ENCODE results near the gene NFAT5. TPM values are rescaled to one million over a fixed set of nuclear protein-coding genes. Genes with fewer than 3 reads are reported as not detected.
"Not testable (repeated sequence)": the region's sequence is repeated elsewhere in the genome, so short reads cannot be mapped to it uniquely, and the experiment has no call there.

NFAT5 gene
- total RNA-seq, 1 experiment from 2014 or later: 21.0 TPM

DNA sequence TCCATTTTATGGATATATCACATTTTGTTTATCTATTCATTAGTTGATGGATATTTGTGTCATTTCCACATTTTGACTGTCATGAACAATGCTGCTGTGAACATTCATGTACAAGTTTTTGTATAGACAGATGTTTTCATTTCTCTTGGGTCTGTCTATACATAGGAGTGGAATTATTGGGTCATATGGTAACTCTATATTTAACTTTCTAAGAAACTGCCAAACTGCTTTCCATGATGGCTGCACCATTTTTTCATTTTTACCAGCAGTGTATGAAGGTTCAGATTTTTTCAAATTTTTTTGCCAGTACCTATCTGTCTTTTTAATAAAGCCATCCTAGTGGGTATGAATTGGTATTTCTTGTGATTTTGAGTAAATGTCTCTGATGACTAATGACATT is 15.5 kb downstream of the NFAT5 start:
- no peaks in the 10 kb centered on the region for H3K79me1 ChIP-seq (ENCODE audit: insufficient read depth, low read depth, low read length, poor library complexity, severe bottlenecking)
- H3T11ph ChIP-seq (ENCODE audit: low read length): no peak overlapping the region
- TF ChIP-seq, protein P1, sequence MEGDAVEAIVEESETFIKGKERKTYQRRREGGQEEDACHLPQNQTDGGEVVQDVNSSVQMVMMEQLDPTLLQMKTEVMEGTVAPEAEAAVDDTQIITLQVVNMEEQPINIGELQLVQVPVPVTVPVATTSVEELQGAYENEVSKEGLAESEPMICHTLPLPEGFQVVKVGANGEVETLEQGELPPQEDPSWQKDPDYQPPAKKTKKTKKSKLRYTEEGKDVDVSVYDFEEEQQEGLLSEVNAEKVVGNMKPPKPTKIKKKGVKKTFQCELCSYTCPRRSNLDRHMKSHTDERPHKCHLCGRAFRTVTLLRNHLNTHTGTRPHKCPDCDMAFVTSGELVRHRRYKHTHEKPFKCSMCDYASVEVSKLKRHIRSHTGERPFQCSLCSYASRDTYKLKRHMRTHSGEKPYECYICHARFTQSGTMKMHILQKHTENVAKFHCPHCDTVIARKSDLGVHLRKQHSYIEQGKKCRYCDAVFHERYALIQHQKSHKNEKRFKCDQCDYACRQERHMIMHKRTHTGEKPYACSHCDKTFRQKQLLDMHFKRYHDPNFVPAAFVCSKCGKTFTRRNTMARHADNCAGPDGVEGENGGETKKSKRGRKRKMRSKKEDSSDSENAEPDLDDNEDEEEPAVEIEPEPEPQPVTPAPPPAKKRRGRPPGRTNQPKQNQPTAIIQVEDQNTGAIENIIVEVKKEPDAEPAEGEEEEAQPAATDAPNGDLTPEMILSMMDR (conservative IDR thresholded peaks at IDR 0.05): no peak
- no peak overlapping the region for H4K5ac ChIP-seq (ENCODE audit: insufficient read length, low read depth, low read length)
- H2AFZ ChIP-seq (ENCODE audit: low read length): no peak overlapping the region
- H4K91ac ChIP-seq (ENCODE audit: insufficient read length, low read depth, low read length): no peak overlapping the region
- 0 out of 4 replicates have a peak, but pooled peaks cover 0 to 5% of the 10 kb centered on the region in 2 experiments for H3K4me1 Mint-ChIP-seq
- DNase-seq: no peak
- H3K23ac ChIP-seq (ENCODE audit: insufficient read length, low read depth, low read length): no peak overlapping the region
- no peak overlapping the region for H3K9ac ChIP-seq (ENCODE audit: extremely low read depth, insufficient read length, low read length)
- H3K9me3 ChIP-seq (ENCODE audit: control insufficient read depth, low read depth, low read length): no peaks in the 10 kb centered on the region
- no peak overlapping the region for H2AK5ac ChIP-seq (ENCODE audit: insufficient read length, low read length)
- H3K18ac ChIP-seq (ENCODE audit: insufficient read length, low read depth, low read length): no peak overlapping the region
- H3K27me3 Mint-ChIP-seq (ENCODE audit: low read depth): no peaks in the 10 kb centered on the region
- H3K56ac ChIP-seq (ENCODE audit: insufficient read length, low read depth, low read length): no peak overlapping the region
- H2BK5ac ChIP-seq (ENCODE audit: insufficient read length, low read length): no peak overlapping the region
- H2BK12ac ChIP-seq (ENCODE audit: insufficient read length, low read depth, low read length): no peak overlapping the region
- no peaks in the 10 kb centered on the region for H3K23me2 ChIP-seq (ENCODE audit: insufficient read length, low read depth, low read length, poor library complexity, severe bottlenecking)
- no peak overlapping the region for H4K8ac ChIP-seq (replicated peaks; ENCODE audit: insufficient read length, low read depth, low read length)
- no peak overlapping the region for H3K14ac ChIP-seq (ENCODE audit: insufficient read depth, low read length)
- no peaks in the 10 kb centered on the region for H4K20me1 ChIP-seq (ENCODE audit: control insufficient read depth, insufficient read depth, insufficient read length)
- no peaks in the 10 kb centered on the region for H3K27me3 ChIP-seq (ENCODE audit: insufficient read depth, low read length)
- no peaks in the 10 kb centered on the region for H3K9me3 Mint-ChIP-seq
- H3K4me3 Mint-ChIP-seq: no peak overlapping the region
- no peak overlapping the region for H3K4me2 ChIP-seq (ENCODE audit: insufficient read depth, insufficient read length, low read length)
- no peaks in the 10 kb centered on the region; the same call in 1 of the 2 replicates for H3K79me2 ChIP-seq (ENCODE audit: insufficient read depth, low read length)
- H3K36me3 Mint-ChIP-seq (ENCODE audit: insufficient read depth in 1 of 3, low read depth in 3 of 3): no peaks in the 10 kb centered on the region; a peak in 1 of 7 replicates
- H3K27ac ChIP-seq (ENCODE audit: insufficient read length, low read depth, low read length): no peak overlapping the region
- H3K4ac ChIP-seq (ENCODE audit: low read depth, low read length): no peak overlapping the region
- no peak overlapping the region for H2BK15ac ChIP-seq (ENCODE audit: low read depth, low read length)
- H2BK120ac ChIP-seq (ENCODE audit: low read depth, low read length, poor library complexity, severe bottlenecking): no peak overlapping the region
- no peak overlapping the region for H2BK20ac ChIP-seq (ENCODE audit: low read depth, low read length, poor library complexity, severe bottlenecking)
- no peaks in the 10 kb centered on the region for H3K4me1 ChIP-seq (ENCODE audit: insufficient read depth, low read length)
- no peak overlapping the region for H3K27ac Mint-ChIP-seq

DNA sequence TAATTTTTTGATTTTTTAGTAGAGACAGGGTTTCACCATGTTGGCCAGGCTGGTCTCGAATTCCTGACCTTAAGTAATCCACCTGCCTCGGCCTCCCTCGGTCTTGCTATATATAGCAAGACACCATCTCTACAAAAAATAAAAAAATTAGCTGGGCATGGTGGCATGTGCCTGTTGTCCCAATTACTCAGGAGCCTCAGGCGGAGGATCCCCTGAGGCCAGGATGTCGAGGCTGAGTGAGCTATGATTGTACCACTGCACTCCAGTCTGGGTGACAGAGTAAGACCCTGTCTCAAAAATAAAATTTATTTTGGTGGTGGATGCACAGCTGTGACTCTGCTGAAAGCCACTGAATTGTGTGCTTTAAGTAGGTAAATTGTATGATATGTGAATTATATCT is 18.7 kb downstream of the NFAT5 start:
- H3K56ac ChIP-seq (ENCODE audit: insufficient read length, low read depth, low read length); H4K5ac ChIP-seq (ENCODE audit: insufficient read length, low read depth, low read length); H3K27me3 ChIP-seq (ENCODE audit: insufficient read depth, low read length); H3K9me3 ChIP-seq (ENCODE audit: control insufficient read depth, low read depth, low read length); H2BK5ac ChIP-seq (ENCODE audit: insufficient read length, low read length); DNase-seq; H2BK15ac ChIP-seq (ENCODE audit: low read depth, low read length); H4K20me1 ChIP-seq (ENCODE audit: control insufficient read depth, insufficient read depth, insufficient read length); H3K4ac ChIP-seq (ENCODE audit: low read depth, low read length); H3K27ac Mint-ChIP-seq; H3K27me3 Mint-ChIP-seq (ENCODE audit: low read depth); H2AK5ac ChIP-seq (ENCODE audit: insufficient read length, low read length); H3T11ph ChIP-seq (ENCODE audit: low read length); H3K4me1 ChIP-seq (ENCODE audit: insufficient read depth, low read length); H3K4me1 Mint-ChIP-seq; H2BK12ac ChIP-seq (ENCODE audit: insufficient read length, low read depth, low read length); H3K79me1 ChIP-seq (ENCODE audit: insufficient read depth, low read depth, low read length, poor library complexity, severe bottlenecking); H2BK20ac ChIP-seq (ENCODE audit: low read depth, low read length, poor library complexity, severe bottlenecking); H3K18ac ChIP-seq (ENCODE audit: insufficient read length, low read depth, low read length); H3K79me2 ChIP-seq (ENCODE audit: insufficient read depth, low read length); H3K36me3 Mint-ChIP-seq (ENCODE audit: insufficient read depth in 1 of 3, low read depth in 3 of 3); H3K23ac ChIP-seq (ENCODE audit: insufficient read length, low read depth, low read length); H3K14ac ChIP-seq (ENCODE audit: insufficient read depth, low read length); H4K8ac ChIP-seq (replicated peaks; ENCODE audit: insufficient read length, low read depth, low read length); H4K91ac ChIP-seq (ENCODE audit: insufficient read length, low read depth, low read length); H3K23me2 ChIP-seq (ENCODE audit: insufficient read length, low read depth, low read length, poor library complexity, severe bottlenecking); H2AFZ ChIP-seq (ENCODE audit: low read length); H3K4me2 ChIP-seq (ENCODE audit: insufficient read depth, insufficient read length, low read length); H3K9me3 Mint-ChIP-seq; H3K27ac ChIP-seq (ENCODE audit: insufficient read length, low read depth, low read length); H3K9ac ChIP-seq (ENCODE audit: extremely low read depth, insufficient read length, low read length); H3K4me3 Mint-ChIP-seq; H2BK120ac ChIP-seq (ENCODE audit: low read depth, low read length, poor library complexity, severe bottlenecking): not testable (repeated sequence)
- no CpG with 5 or more reads among the region's 5 CpGs for WGBS (ENCODE audit: extremely low coverage, insufficient read length, low lambda C conversion rate)

All from H9 (cell line).